ENCODE measurements around the gene KCTD7.
"Not testable (repeated sequence)": the region's sequence is repeated elsewhere in the genome, so short reads cannot be mapped to it uniquely, and the experiment has no call there.

Gene KCTD7

GRCh38 chr7:66628361-66629221 lies at the start of gene KCTD7:
TSS of gene KCTD7 (plus strand) at chr7:66628881. CDS start at chr7:66629065, 184 bp downstream.
- DNase-seq, result peak; percentile 94

- DNase-seq, result not testable (repeated sequence)
Observed at GRCh38 chr7:66580380-66580779, 48.3 kb upstream of the KCTD7 start.

GRCh38 chr7:66582816-66583489 lies 45.7 kb upstream of the KCTD7 start:
- not testable (repeated sequence) for DNase-seq

GRCh38 chr7:66583490-66584110 lies 45.1 kb upstream of the KCTD7 start:
- no peak for DNase-seq

GRCh38 chr7:66586181-66586580 lies 42.5 kb upstream of the KCTD7 start:
- DNase-seq, result no peak

- DNase-seq, result not testable (repeated sequence)
Observed at GRCh38 chr7:66588226-66588625, 40.5 kb upstream of the KCTD7 start.

GRCh38 chr7:66588856-66589570 lies 39.7 kb upstream of the KCTD7 start:
- not testable (repeated sequence) for DNase-seq

- not testable (repeated sequence) for DNase-seq
Observed at GRCh38 chr7:66590302-66591057, 38.2 kb upstream of the KCTD7 start.

GRCh38 chr7:66591058-66591798 lies 37.5 kb upstream of the KCTD7 start:
- DNase-seq, result not testable (repeated sequence)

GRCh38 chr7:66591799-66592596 lies 36.7 kb upstream of the KCTD7 start:
- DNase-seq, result peak; percentile 81

- not testable (repeated sequence) for DNase-seq
Observed at GRCh38 chr7:66592597-66593146, 36.0 kb upstream of the KCTD7 start.

GRCh38 chr7:66594082-66594481 lies 34.6 kb upstream of the KCTD7 start:
- DNase-seq, result not testable (repeated sequence)

- no peak for DNase-seq
Observed at GRCh38 chr7:66597461-66597860, 31.2 kb upstream of the KCTD7 start.

GRCh38 chr7:66602159-66602558 lies 26.5 kb upstream of the KCTD7 start:
- no peak for DNase-seq

- no peak for DNase-seq
Observed at GRCh38 chr7:66604198-66604597, 24.5 kb upstream of the KCTD7 start.

- not testable (repeated sequence) for DNase-seq
Observed at GRCh38 chr7:66606540-66607291, 22.0 kb upstream of the KCTD7 start.

GRCh38 chr7:66609176-66609575 lies 19.5 kb upstream of the KCTD7 start:
- no peak for DNase-seq

- not testable (repeated sequence) for DNase-seq
Observed at GRCh38 chr7:66614596-66614995, 14.1 kb upstream of the KCTD7 start.

- DNase-seq, result no peak
Observed at GRCh38 chr7:66615699-66616098, 13.0 kb upstream of the KCTD7 start.
